ENCODE results near the gene S100A14. TPM values are rescaled to one million over a fixed set of nuclear protein-coding genes. Genes with fewer than 3 reads are reported as not detected.
A peak's percentile ranks its signal among the peaks of the same experiment; 100 is the strongest.
"Not testable (repeated sequence)": the region's sequence is repeated elsewhere in the genome, so short reads cannot be mapped to it uniquely, and the experiment has no call there.

Gene S100A14
- total and polyA plus RNA-seq, 2 of the 4 experiments (the other 2 are of a cell fraction), result 0.10 TPM; not detected in 1

DNA sequence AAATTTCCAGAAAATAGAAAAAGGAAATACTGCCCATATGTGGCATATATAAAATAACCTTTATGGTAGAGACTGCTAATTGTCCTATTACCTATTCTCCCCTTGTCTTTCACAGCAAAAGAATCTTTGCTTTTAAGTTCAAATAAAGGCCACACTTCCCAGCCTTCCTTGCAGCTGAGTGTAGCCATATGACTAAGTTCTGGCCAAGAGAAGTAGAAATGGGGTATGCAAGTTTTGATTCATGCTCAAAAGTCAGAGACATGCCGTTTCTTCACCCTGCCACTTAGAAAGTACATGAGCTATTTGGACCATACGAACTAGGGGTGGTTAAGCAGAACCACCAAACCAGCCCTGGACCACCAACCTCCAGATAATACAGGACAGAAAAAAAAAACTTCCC, 32.1 kb downstream of the S100A14 start:
- no CpG with 5 or more reads among the region's 2 CpGs for WGBS, 2 experiments (ENCODE audit: extremely low coverage in 2 of 2, insufficient read length in 1 of 2)
- no TSS peak for BruUV-seq (replicated peaks)
- ChIA-PET CTCF (interaction anchor here (0.7 kb wide), 1 partner anchor 312 kb away, joined by 3 read pairs; no protein-coding TSS in a partner anchor), POLR2A (ENCODE audit: unreplicated experiment) (no interaction called here)
- Histone ChIP-seq H3K79me1 (ENCODE audit: low read depth in 1 of 2, low read length in 2 of 2) (no peaks in the 10 kb centered on the region), H3K23ac (ENCODE audit: low read depth, low read length) (no peak overlapping the region), H3K27ac (ENCODE audit: insufficient read depth, low read length) (no peak overlapping the region), H3K18ac (ENCODE audit: low read depth, low read length) (no peak overlapping the region), H3K36me3 (ENCODE audit: control insufficient read depth, insufficient read depth, low read length) (no peaks in the 10 kb centered on the region), H3K14ac (replicated peaks; ENCODE audit: low read depth, low read length) (no peak overlapping the region), H3K4me3 (ENCODE audit: insufficient read depth, low read depth, low read length) (no peak overlapping the region), H3K56ac (ENCODE audit: extremely low read depth, insufficient read depth, low read length) (no peak overlapping the region), H3K4me2 (ENCODE audit: low read depth, low read length) (no peak overlapping the region), H4K91ac (ENCODE audit: insufficient read depth, low read depth, low read length) (no peak overlapping the region), H3K4me1 (ENCODE audit: control insufficient read depth, insufficient read depth, low read length) (peaks cover 2% of the 10 kb centered on the region; the same call in 1 of the 2 replicates), H3K27me3 (ENCODE audit: control insufficient read depth, insufficient read depth, low read length) (no peaks in the 10 kb centered on the region), H2AK5ac (ENCODE audit: low read depth, low read length) (no peak overlapping the region), H4K8ac (ENCODE audit: low read depth in 2 of 2, low read length in 2 of 2) (no peak overlapping the region), H2BK15ac (ENCODE audit: low read depth, low read length) (no peak overlapping the region), H2BK5ac (ENCODE audit: low read depth, low read length, poor library complexity, severe bottlenecking) (no peak overlapping the region), H3K4ac (ENCODE audit: low read depth, low read length) (no peak overlapping the region), H2BK20ac (ENCODE audit: low read depth, low read length) (no peak overlapping the region), H2BK120ac (ENCODE audit: low read depth, low read length) (no peak overlapping the region), H4K5ac (ENCODE audit: low read depth, low read length) (no peak overlapping the region), H4K20me1 (ENCODE audit: insufficient read depth, low read length) (no peaks in the 10 kb centered on the region), H3K9me1 (ENCODE audit: insufficient read depth, low read length) (peaks cover 2% of the 10 kb centered on the region), H2AFZ (replicated peaks; ENCODE audit: low read length, poor library complexity) (no peak overlapping the region), H2AK9ac (replicated peaks; ENCODE audit: low read depth, low read length, poor library complexity) (no peak overlapping the region), H3K9ac (ENCODE audit: low read depth, low read length) (no peak overlapping the region), H3K9me3 (ENCODE audit: control insufficient read depth, insufficient read depth, low read length) (no peaks in the 10 kb centered on the region)
- ATAC-seq (ENCODE audit: low read depth) (no peak; the same call in 1 of the 2 replicates), DNase-seq (peak; percentile 38)
- dilution Hi-C loops (cut with HindIII; ENCODE audit: low sequenced_read_pairs, unreplicated experiment), result no loop called here
- in situ Hi-C loops (cut with MboI; ENCODE audit: low sequenced_read_pairs), result no loop called here
- TF ChIP-seq CHD1 (IDR thresholded peaks at IDR 0.05; ENCODE audit: low read depth, low read length), result no peak
- intact Hi-C loops (cut with micrococcal nuclease), result no loop called here

DNA sequence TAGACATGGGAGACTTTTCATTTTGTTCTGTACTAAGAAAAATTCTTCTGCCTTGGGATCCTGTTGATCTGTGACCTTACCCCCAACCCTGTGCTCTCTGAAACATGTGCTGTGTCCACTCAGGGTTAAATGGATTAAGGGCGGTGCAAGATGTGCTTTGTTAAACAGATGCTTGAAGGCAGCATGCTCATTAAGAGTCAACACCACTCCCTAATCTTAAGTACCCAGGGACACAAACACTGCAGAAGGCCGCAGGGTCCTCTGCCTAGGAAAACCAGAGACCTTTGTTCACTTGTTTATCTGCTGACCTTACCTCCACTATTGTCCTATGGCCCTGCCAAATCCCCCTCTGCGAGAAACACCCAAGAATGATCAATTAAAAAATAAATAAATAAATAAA, 32.6 kb downstream of the S100A14 start:
- H3K4me3 ChIP-seq (ENCODE audit: insufficient read depth, low read depth, low read length); intact Hi-C loops (cut with micrococcal nuclease); in situ Hi-C loops (cut with MboI; ENCODE audit: low sequenced_read_pairs); H3K9me1 ChIP-seq (ENCODE audit: insufficient read depth, low read length); H3K9ac ChIP-seq (ENCODE audit: low read depth, low read length); H2BK120ac ChIP-seq (ENCODE audit: low read depth, low read length); H2AK9ac ChIP-seq (replicated peaks; ENCODE audit: low read depth, low read length, poor library complexity); H2BK20ac ChIP-seq (ENCODE audit: low read depth, low read length); dilution Hi-C loops (cut with HindIII; ENCODE audit: low sequenced_read_pairs, unreplicated experiment); H3K36me3 ChIP-seq (ENCODE audit: control insufficient read depth, insufficient read depth, low read length); H3K18ac ChIP-seq (ENCODE audit: low read depth, low read length); H3K79me1 ChIP-seq (ENCODE audit: low read depth in 1 of 2, low read length in 2 of 2); H3K27ac ChIP-seq (ENCODE audit: insufficient read depth, low read length); H2AFZ ChIP-seq (replicated peaks; ENCODE audit: low read length, poor library complexity); H2BK15ac ChIP-seq (ENCODE audit: low read depth, low read length); H4K8ac ChIP-seq (ENCODE audit: low read depth in 2 of 2, low read length in 2 of 2); H3K23ac ChIP-seq (ENCODE audit: low read depth, low read length); H4K5ac ChIP-seq (ENCODE audit: low read depth, low read length); H3K4me2 ChIP-seq (ENCODE audit: low read depth, low read length); H3K4me1 ChIP-seq (ENCODE audit: control insufficient read depth, insufficient read depth, low read length); BruUV-seq (replicated peaks); ATAC-seq (ENCODE audit: low read depth); H4K91ac ChIP-seq (ENCODE audit: insufficient read depth, low read depth, low read length); H4K20me1 ChIP-seq (ENCODE audit: insufficient read depth, low read length); H3K9me3 ChIP-seq (ENCODE audit: control insufficient read depth, insufficient read depth, low read length); H3K27me3 ChIP-seq (ENCODE audit: control insufficient read depth, insufficient read depth, low read length); H3K56ac ChIP-seq (ENCODE audit: extremely low read depth, insufficient read depth, low read length); H2AK5ac ChIP-seq (ENCODE audit: low read depth, low read length); H3K14ac ChIP-seq (replicated peaks; ENCODE audit: low read depth, low read length); DNase-seq; H2BK5ac ChIP-seq (ENCODE audit: low read depth, low read length, poor library complexity, severe bottlenecking); H3K4ac ChIP-seq (ENCODE audit: low read depth, low read length); POLR2A ChIA-PET (ENCODE audit: unreplicated experiment): not testable (repeated sequence)
- WGBS, 2 experiments (ENCODE audit: extremely low coverage in 2 of 2, insufficient read length in 1 of 2), result no CpG with 5 or more reads among the region's 3 CpGs
- CTCF ChIA-PET, result interaction anchor here (0.7 kb wide), 1 partner anchor 312 kb away, joined by 3 read pairs; no protein-coding TSS in a partner anchor
